Amygdala (tissue), 56 donors: ENCODE data around the gene TBXAS1.

Source experiments
- DNase-seq, 56 donors: peaks; one replicate each; lab custom pipeline; 2025; lab: John Stamatoyannopoulos, UW

Gene TBXAS1

GRCh38 chr7:140014123-140014522 is 185.1 kb downstream of the TBXAS1 start:
- no peak for DNase-seq

- DNase-seq, result no peak
Measured at GRCh38 chr7:140015471-140015970, 186.5 kb downstream of the TBXAS1 start.

- DNase-seq, result no peak
Measured at GRCh38 chr7:140016540-140016939, 187.5 kb downstream of the TBXAS1 start.

GRCh38 chr7:140017034-140017433 is 188.0 kb downstream of the TBXAS1 start:
- DNase-seq, result no peak

GRCh38 chr7:140017543-140017942 is 188.5 kb downstream of the TBXAS1 start:
- no peak for DNase-seq

- no peak for DNase-seq
Measured at GRCh38 chr7:140018125-140019043, 189.3 kb downstream of the TBXAS1 start.

GRCh38 chr7:140019172-140019571 is 190.1 kb downstream of the TBXAS1 start:
- no peak for DNase-seq

GRCh38 chr7:140019606-140020005 is 190.5 kb downstream of the TBXAS1 start:
- no peak for DNase-seq

- DNase-seq, result no peak
Measured at GRCh38 chr7:140021603-140022002, 192.5 kb downstream of the TBXAS1 start.

- no peak for DNase-seq
Measured at GRCh38 chr7:140022582-140023211, 193.6 kb downstream of the TBXAS1 start.

- no peak for DNase-seq
Measured at GRCh38 chr7:140023728-140024127, 194.7 kb downstream of the TBXAS1 start.

- DNase-seq, result no peak
Measured at GRCh38 chr7:140024585-140024984, 195.5 kb downstream of the TBXAS1 start.

- no peak for DNase-seq
Measured at GRCh38 chr7:140025241-140025640, 196.2 kb downstream of the TBXAS1 start.

GRCh38 chr7:140025814-140026433 is 196.9 kb downstream of the TBXAS1 start:
- DNase-seq, result no peak

- no peak for DNase-seq
Measured at GRCh38 chr7:140026935-140027334, 197.9 kb downstream of the TBXAS1 start.

- no peak for DNase-seq
Measured at GRCh38 chr7:140027858-140028257, 198.8 kb downstream of the TBXAS1 start.

- DNase-seq, result no peak
Measured at GRCh38 chr7:140028311-140028710, 199.2 kb downstream of the TBXAS1 start.

- no peak for DNase-seq
Measured at GRCh38 chr7:140029072-140029471, 200.0 kb downstream of the TBXAS1 start.

GRCh38 chr7:140031364-140031763 is 202.3 kb downstream of the TBXAS1 start:
- DNase-seq, result no peak

GRCh38 chr7:140033036-140033435 is 204.0 kb downstream of the TBXAS1 start:
- DNase-seq, result no peak

- DNase-seq, result no peak
Measured at GRCh38 chr7:140033779-140034363, 204.8 kb downstream of the TBXAS1 start.
